ENCODE data around the gene RXFP2. TPM values are rescaled to one million over a fixed set of nuclear protein-coding genes. Genes with fewer than 3 reads are reported as not detected.

Gene RXFP2
- total and polyA plus RNA-seq, 2 of the 8 experiments (the other 6 are each of a cell fraction or from before 2014, with no cell fraction given), result not detected

GRCh38 chr13:31815361-31816144, 76.2 kb downstream of the RXFP2 start:
- Histone ChIP-seq H2BK12ac (ENCODE audit: low read depth, low read length) (no peak overlapping the region), H2BK5ac (ENCODE audit: low read depth, low read length) (no peak overlapping the region), H3K14ac (ENCODE audit: insufficient read length) (no peak overlapping the region), H3K18ac (ENCODE audit: extremely low read depth, low read length) (no peak overlapping the region), H3K23ac (ENCODE audit: insufficient read length) (no peak overlapping the region), H3K56ac (replicated peaks; ENCODE audit: insufficient read length, low read depth, low read length) (no peak overlapping the region), H3K36me3 (ENCODE audit: control insufficient read depth in 2 of 4, insufficient read depth in 4 of 4, low read length in 3 of 4) (no peaks in the 10 kb centered on the region), H3K4me2 (ENCODE audit: insufficient read depth in 1 of 2, low read depth in 2 of 2, low read length in 2 of 2) (no peak overlapping the region), H3K4me3 (ENCODE audit: extremely low read depth in 1 of 4, insufficient read depth in 2 of 4, low read depth in 3 of 4, low read length in 4 of 4) (no peak overlapping the region), H4K91ac (replicated peaks; ENCODE audit: insufficient read length, low read length) (no peak overlapping the region), H2AFZ (ENCODE audit: low read length) (no peak overlapping the region), H4K8ac (ENCODE audit: extremely low read depth, insufficient read depth, low read length) (no peak overlapping the region), H3K79me1 (ENCODE audit: low read depth, low read length) (no peaks in the 10 kb centered on the region), H4K20me1 (replicated peaks in 1 of 2; ENCODE audit: control insufficient read depth in 1 of 2, insufficient read depth in 2 of 2, low read length in 2 of 2) (no peaks in the 10 kb centered on the region), H3K27ac (ENCODE audit: low read depth, low read length) (no peak overlapping the region), H3K79me2 (ENCODE audit: control insufficient read depth in 1 of 2, insufficient read depth in 2 of 2, low read length in 2 of 2) (no peaks in the 10 kb centered on the region), H3K27me3 (replicated peaks in 1 of 4; ENCODE audit: control insufficient read depth in 3 of 4, extremely low read depth in 1 of 4, insufficient read depth in 3 of 4, low read length in 3 of 4) (no peaks in the 10 kb centered on the region), H3K4ac (replicated peaks; ENCODE audit: insufficient read length, low read depth, low read length) (no peak overlapping the region), H2BK15ac (ENCODE audit: low read length) (no peak overlapping the region), H4K5ac (ENCODE audit: insufficient read length, low read depth, low read length) (no peak overlapping the region), H3K9me3 (ENCODE audit: insufficient read depth in 2 of 2, low read depth in 1 of 2, low read length in 1 of 2) (peaks cover 6 to 12% of the 10 kb centered on the region in 2 experiments), H3K9ac (replicated peaks in 1 of 4; ENCODE audit: extremely low read depth in 1 of 4, low read depth in 3 of 4, low read length in 3 of 4) (no peak overlapping the region), H3K23me2 (ENCODE audit: low read depth, low read length) (no peaks in the 10 kb centered on the region), H2AK5ac (ENCODE audit: low read depth, low read length) (no peak overlapping the region), H3K4me1 (replicated peaks in 1 of 4; ENCODE audit: control insufficient read depth in 3 of 4, insufficient read depth in 4 of 4, low read length in 3 of 4) (no peaks in the 10 kb centered on the region), H2BK120ac (replicated peaks; ENCODE audit: low read depth, low read length) (no peak overlapping the region), H2BK20ac (ENCODE audit: low read length) (no peak overlapping the region)
- ChIA-PET POLR2A (ENCODE audit: partially characterized antibody) (no interaction called here), CTCF (ENCODE audit: partially characterized antibody) (no interaction called here)
- DNase-seq (ENCODE audit: low read depth in 1 of 2, low spot score in 2 of 2), result no peak
- 30% methylated on average over 1 of the region's 1 CpG; no CpG with 5 or more reads in 1 of the 2 experiments for whole genome bisulfite sequencing, 2 experiments (ENCODE audit: extremely low coverage in 1 of 2, insufficient coverage in 1 of 2, insufficient read length in 1 of 2, insufficient replicate concordance in 2 of 2, low coverage in 1 of 2, low lambda C conversion rate in 2 of 2, missing lambda C conversion rate in 1 of 2)
- TF ChIP-seq YY1 (IDR thresholded peaks at IDR 0.05; ENCODE audit: low read depth, low read length) (no peak), KDM5A (IDR thresholded peaks at IDR 0.05; ENCODE audit: low read length) (no peak), BACH1 (IDR thresholded peaks at IDR 0.05; ENCODE audit: low read length) (no peak), SP2 (IDR thresholded peaks at IDR 0.05; ENCODE audit: low read length) (no peak), NANOG (IDR thresholded peaks at IDR 0.05; ENCODE audit: insufficient read depth, low read depth, low read length, poor library complexity, severe bottlenecking) (no peak), CTBP2 (IDR thresholded peaks at IDR 0.05; ENCODE audit: borderline replicate concordance, insufficient read depth, insufficient read length, low read length) (no peak), CEBPB (IDR thresholded peaks at IDR 0.05; ENCODE audit: low read depth, low read length) (no peak), EZH2 (IDR thresholded peaks at IDR 0.05; ENCODE audit: low read depth, low read length, severe bottlenecking) (no peak)
- FAIRE-seq, result no peak
